GM18907 (cell line): ENCODE data around the gene ATP2B2.
A peak's percentile ranks its signal among the peaks of the same experiment; 100 is the strongest.

Experiments
- ATAC-seq: cut with Tn5 transposase; IDR thresholded peaks from one replicate; pipeline ENCODE4 v1.9.1; 2021; ENCODE audit warnings: mild to moderate bottlenecking, moderate library complexity; ENCODE audit not compliant: unreplicated experiment

ATP2B2 gene

DNA sequence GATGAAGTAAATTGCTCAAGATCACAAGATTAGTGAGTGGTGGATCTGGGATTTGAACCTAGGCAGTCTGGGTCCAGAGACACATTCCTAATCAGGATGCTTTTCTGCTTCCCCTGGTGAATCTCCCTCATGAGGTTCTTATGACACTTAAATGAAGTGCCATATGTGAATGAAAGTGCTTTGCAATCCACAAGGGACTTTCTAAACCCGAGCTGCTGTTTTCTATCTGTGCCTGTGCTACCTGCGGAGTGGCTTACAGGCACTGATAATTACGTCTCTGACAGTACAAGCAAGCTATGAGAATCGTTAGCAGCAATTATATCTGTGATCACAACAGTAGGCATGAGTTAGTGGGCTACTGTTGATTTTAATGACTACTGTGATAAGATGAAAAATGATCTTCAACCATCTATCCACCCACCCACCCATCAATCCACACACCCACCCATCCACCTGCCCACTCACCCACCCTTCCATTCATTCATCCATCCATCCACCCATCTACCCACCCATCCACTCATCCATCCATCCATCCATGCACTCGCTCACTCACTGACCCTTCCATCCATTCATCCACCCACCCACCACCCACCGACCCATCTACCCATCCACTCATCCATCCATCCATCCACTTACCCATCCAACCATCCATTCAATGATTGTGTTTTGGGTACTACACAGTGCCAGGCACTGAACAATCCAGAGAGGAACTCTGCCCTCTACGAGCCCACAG, 51.8 kb downstream of the ATP2B2 start:
- no peak for ATAC-seq

DNA sequence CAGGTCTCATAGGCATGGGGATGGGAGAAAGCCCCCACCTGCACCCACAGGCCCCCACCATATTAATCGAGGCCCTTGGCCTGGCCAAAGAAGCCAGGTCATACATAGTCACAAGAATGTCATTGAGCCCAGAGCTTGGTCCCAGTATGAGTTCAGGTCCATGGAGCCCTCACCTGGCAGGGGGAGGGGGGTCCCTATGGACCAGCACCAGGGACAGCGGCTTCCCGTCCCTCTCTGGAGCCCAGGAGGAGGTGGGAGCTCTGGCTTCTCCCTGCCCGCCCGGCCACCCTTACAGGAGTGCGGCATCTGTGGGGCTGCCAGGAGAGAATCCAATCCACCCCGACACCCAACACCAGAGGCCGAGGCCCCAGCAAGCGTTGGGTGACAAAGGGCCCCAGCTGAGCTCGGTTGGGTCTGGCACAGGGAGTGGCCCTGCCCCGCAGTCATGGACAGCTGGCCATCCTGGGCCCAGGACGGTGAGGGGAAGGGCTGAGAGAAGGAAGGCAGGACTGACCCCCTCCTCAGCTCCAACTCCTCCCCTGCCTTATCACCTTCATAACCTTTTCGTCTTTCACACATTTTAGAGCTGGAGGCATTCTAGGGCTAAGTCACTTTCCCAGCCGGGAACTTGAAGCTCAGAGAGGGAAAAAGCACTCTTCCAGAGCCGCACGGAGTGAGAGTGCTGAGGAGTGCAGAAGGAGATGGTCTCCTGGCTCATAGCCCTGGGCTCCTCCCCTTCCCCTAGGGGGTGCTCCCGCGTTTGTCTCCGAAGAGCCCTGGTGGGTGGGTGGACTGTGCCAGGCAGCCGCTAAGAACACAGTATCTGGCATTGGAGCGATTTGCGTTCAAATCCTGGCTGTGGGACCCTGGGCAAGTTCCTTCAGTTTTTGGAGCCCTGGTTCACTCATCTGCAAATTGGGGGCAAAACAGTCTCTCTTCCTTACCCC, 54.6 kb downstream of the ATP2B2 start:
- ATAC-seq: no peak

DNA sequence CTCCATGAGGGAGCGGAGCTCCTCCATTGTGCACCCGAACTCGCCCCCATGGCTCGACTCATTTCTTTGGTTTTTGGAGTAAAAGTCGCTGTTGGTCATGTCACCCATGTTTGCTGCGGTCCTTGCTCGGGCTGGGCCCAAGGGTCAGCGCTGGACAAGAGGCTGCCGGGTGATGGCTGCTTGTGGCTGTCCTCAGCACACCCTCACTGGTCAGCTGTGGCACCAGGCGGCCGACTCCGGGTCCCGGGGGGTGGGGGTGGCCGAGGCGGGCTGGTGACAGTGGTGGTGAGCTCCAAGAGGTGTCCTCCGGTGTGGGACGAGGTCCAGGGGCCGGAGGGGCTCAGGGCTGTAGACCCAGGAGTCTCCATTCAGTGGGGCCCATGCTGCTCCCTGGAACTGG, 56.0 kb downstream of the ATP2B2 start:
- no peak for ATAC-seq

DNA sequence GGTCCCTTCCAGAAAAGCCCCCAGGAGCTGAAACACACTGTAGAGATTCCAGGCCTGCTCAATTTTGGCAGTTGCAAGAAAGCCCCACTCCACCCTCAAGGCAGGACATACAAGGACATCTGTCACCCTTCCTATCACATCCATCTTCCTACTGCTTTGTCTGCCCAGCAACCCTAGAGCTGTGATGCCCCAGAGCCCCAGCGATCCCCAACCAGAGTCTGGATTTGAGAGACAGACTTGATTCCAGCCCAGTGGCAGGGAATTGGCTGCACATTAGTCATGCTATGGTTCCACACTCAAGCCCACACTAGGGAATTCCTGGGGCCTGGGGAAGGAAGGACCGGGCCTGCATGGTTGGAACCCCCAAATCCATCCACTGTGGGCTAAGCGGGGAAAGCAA, 56.8 kb downstream of the ATP2B2 start:
- ATAC-seq: no peak

DNA sequence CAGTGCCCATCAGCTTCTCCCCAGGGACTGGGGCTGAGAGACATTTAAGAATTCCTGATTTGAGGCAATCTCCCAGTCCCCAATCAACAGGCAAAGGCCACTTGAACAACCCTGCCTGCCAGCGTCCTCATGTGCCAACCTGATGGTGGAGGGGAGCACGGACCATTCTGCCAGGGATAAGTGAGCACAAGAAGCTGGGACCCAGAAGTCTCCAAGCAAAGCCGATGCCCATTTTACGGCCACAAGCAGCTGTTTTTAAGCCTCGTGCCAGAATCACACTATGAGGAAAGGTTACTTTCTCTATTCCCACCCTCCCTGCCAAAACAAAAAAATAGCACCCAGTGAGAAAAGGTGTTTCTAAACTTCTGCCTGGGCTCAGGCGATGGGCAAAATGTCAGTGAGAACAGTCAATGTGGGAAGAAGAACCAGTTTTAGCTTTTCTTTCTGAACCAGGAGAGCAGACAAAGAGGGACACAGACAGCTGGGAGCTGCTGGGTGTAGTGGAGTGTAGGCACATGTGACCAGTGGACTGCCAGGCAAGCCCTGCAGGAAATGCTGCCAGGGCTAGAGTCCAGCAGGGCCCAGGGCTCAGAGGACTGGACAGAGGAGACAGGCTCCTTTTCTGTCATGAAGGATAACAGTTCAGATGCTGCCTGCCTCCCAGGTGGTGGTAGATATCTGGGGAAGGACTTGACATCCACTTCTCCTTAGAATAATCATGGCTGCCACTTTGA, 57.7 kb downstream of the ATP2B2 start:
- ATAC-seq: no peak

DNA sequence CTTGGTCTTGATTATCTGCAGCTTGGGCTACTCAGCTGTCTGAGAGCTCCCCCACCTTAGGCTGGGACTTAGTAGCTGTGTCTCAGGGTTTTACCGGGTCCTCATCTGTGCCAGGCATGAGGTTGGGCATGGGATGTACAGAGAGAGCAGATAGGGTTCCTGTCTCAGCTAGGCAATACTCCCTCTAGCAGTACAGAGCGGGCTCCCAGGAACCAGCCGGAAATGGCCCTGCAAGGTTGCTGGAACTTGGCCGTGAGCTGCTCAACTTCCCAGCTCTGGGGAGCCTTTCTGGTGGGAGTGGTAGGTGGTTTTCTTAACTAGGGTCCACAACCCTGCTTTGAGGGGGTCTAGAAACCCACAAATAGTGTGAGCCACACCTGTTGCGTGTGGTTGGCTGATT, 58.3 kb downstream of the ATP2B2 start:
- ATAC-seq: no peak

DNA sequence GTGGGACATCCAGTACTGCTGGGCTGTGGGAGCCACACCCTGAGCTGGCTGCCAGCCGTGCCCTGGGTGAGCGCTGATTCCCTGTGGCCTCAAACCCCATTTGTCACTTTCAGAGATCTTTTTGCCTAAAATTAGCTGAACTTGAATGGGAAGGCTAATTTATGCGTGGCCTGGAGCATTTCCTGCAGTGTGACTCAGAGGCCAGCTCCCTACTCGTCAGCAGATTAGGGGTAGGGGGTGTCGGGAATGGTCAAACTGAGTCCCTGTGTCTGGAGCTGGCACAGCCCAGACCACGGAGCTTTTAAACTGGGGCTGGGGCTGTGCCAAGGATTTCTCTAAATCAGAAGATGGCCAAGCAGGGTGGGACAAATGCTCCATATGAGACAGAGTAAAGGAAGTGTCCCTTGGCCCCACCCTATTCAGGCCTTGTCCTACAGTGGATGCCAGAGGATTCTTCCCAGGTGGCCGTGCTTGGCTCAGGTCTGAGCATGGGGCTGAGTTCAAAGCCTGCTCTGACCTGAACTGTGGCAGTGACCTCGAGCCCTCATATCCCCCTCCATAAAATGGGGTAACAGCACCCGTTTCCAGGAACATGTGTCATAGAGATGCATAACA, 59.7 kb downstream of the ATP2B2 start:
- no peak for ATAC-seq

DNA sequence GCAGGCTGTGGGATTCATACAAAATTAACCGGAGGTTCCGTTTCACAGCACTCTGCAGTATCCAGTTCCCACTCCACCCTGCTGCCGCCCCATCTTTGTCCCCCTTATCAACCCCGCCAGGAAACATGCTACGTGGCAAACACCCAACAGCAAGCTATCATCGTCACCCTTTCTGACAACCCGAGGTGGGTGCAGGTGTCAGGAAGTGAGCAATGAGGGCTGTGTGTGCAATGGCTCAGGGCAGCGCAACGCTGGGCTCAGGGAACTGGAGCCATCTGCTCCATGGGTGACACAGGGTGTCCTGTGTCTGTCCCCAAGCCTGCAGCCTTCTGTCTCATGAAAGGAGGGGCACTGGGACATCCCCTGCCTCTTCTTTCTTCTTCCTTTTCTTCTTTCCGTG, 60.9 kb downstream of the ATP2B2 start:
- ATAC-seq: no peak

DNA sequence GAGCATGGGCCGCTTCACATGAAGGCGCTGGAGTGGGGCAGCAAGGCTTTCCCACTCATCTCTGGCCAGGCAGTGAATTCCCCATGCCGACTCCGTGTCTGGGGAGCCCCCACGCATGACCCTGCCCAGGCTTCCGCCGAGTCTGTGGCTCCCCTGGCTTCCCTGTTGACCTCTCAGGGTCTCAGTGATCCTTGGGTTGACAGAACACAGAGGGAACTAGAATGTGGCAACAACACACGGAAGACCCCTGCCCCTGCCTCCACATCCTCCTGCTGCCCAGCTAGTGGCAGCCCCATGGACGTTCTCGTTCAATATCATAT, 61.3 kb downstream of the ATP2B2 start:
- ATAC-seq: no peak

DNA sequence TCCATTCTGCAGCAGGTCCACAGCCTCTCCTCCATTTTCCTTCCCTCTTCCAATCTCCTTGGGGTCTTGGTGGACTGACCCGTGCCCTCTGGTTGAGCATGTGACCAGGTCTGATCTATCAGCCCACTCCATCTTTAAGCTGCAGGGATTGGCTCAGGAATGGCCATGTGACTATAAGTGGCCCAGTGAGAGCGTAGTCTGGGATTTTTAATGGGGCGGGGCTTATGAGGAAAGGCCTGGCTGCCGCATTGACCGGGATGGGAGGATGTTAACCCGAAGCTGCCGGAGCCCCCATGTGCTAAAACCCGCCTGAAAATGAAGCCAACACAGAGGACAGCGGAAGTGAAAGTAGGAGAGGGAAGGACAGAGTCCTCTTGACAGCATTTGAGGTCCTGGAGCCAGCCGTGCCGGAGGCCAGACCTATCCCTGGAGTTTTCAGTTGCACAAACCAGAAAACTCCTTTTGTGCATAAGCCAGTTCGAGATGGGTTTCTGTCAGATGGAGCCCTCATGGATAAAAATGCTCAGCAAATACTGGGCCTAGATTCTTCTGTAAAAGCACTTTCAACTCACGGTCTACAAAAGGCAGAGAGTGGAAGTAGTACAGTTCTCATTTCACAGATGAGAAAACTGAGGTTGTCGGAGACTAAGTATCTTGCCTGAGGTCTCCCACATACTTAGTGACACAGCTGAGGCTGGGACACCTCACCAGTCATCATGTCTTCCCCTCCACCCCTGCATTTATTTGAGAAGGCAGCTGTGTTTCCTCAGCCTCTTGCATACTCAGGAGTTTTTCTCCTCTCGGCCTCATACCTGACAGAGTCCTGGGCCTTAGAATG, 61.9 kb downstream of the ATP2B2 start:
- no peak for ATAC-seq

DNA sequence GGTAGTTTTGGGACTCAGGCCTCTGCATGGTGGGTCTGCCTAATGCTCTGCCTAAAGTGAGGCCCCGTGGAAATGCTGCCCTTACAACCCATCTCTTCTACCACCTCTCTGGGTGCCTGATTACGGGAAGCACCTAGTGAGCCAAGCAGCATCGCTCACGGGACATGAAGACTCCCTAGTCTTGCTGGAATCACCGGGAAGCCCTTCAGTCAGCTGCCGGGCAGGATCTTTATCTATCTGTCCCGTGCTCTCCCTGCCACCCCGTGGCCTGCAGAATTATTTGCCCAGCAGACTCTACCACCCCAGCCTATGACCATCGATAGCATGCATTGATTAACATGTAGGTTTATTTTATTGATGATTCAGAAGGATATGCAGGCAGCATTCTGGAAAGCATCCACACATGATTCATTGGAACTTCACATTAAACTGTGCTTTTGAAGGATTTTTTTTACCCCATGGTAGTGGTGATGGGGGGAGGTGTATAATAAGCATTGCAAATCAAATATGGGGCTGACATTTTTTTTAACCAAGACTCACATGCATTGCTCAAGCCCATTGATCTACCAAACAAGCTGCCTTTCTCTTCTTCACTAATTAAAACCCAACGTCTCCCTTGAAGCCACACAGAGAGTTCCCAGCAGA, 63.1 kb downstream of the ATP2B2 start:
- ATAC-seq: no peak

DNA sequence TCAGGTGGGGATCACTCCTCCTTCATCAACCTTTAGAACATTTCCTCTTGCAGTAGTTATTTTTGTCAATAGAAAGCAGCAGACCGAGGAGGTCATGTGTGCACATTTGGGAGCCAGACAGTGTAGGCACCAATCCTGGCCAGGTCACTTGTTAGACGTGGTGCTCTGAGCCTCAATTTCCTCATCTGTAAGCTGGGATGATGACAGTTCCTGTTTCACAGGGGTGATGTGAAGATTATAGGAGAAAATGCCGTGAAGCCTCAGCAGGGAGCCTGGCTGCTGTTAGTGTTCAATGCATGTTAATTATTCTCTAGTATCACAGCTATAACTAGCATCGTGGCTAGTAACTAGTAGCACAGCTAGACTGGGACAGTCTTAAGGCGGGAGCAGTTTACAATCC, 64.7 kb downstream of the ATP2B2 start:
- ATAC-seq: no peak

DNA sequence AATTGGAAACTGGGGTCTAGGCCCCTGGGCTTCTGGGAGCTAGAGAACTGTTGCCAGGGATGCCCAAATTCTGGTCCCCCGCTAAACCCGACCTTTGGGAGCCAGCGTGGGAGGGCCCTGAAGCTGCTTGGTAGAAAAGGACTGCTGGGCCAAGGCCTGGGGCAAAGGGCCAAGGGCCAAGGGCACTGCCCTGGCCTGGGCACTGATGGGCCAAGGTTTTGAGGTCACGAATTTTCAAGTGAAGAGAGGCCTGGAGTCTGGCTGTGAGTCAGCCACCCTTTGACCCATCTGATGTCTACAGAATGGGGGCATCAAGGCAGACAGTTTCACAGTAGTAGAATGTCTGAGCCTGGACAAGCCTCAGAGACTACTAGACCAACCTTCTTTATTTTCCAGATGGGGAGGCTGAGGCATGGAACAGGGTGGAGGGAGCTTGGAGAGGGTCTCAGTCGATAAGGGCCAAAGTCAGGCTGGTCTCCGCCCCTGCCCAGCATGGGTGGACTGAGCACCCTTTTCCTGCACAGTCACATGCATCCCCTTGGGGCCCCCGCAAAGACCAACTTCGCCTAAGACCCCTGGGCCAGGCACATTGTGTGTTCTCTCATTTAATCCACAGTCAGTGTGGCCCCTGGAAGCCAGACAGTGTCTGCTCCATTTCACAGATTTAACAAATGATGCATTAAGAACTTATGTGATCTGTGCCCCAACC, 66.3 kb downstream of the ATP2B2 start:
- no peak for ATAC-seq

DNA sequence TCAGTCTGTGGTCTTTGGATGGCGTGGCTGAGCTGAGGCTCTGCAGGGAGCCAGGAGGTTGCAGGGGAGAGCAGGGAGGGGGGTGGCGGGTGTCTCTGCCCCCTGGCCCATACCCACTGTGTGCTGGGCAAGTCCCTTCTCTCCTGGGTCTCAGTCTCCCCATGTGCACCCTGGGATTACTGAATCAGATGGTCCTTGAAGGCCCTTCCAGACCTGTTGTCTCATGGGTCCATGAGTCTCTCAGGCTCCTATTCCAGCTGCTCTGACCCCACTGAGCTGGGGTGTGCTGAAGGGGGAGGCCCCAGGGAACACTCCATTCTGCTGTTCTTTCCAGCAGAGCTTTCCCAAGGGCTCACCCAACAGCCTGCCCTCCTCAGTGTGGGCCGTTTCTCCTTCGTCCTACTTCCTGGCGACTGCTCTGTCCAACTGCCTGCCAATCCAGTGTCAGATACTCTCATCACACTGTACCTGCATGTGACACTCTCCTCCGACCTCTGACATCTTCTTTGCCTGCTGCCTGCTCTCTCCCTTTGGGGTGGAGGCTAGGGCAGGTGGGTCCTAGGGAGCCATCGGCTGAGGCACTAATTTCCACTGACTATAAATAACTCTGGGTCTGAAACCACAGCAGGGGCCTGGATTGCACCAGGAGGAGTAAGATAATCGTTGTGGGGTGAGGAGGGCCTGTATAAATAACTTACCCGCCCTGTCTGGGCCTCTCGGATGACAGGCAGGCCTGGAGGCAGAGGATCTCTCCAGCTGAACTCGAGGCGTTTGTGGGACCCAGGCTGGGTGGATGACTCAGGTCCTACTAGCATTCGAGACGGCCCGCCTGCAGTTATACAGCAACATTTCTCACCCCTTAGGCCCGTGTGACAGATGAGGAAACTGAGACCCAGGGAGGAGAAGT, 67.1 kb downstream of the ATP2B2 start:
- no peak for ATAC-seq

DNA sequence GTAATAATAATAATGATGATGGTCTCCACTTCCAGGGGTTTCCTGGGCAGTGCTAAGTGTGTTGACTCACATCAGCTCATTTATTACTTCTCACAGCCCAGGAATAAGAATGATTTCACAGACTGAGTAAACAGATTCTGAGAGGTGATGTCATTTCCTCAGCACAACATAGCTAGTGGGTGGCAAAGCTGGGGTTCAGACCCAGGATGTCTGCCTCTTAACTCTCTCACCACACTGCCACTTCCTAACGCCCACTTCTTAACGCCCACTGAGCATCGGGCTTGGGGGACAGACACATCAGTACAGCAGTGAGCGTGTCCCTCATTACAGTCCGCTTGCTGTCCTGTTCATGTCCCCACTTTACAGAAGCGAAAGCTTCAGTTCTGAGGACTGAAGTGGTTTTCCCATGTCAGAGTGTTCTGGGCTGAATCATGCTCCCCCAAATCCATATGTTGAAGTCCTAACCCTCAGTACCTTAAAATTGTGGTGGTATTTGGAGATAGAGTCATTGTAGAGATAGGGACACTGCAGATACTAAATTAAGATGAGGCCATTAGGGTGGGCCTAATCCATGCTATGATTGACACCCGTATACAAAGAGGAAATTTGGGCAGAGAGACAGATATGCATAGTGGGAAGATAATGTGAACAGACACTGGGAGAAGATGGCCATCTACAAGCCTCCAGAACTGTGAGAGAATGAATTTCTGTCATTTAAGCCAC, 68.0 kb downstream of the ATP2B2 start:
- peak; percentile 64 for ATAC-seq

DNA sequence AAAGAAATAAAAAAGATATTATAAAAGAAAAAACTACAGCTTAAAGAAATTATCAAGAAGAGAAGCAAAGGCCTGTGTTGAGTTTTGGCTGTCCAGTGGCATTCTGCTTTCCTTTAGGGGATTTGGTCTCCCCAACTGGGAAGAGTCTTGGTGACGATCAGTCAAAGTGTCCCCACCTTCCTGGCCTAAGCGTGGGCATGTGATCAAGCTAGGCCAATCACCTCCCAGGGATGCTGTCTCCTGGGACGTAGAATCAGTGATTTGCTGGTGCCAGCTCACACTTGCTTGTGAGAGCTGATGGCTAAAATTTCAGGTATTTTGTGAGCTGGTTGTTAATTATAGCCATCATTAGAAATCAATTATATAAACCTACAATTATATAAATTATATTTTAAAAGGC, 69.5 kb downstream of the ATP2B2 start:
- ATAC-seq: no peak

DNA sequence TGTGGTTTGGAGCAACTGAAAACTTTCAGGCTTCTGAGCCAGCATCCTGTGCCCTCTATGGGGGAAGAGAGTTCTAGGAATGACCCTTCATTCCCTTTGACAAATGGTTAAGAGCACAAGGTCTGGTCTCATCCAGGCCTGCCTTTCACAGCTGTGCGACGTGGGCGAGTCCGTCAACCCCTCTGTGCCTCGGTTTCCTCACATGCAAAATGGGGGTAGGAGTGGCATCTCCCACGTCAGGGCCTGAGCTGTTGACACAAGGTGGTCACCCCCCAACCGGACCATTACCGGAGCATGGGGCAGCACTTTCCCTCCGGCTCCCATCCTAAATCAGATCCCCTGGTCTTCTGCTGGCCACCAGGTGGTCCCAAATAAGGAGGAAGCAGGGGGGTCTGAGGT, 70.4 kb downstream of the ATP2B2 start:
- ATAC-seq: no peak
